ENCODE measurements around the gene RABGEF1. TPM values are rescaled to one million over a fixed set of nuclear protein-coding genes. Genes with fewer than 3 reads are reported as not detected.
"Not testable (repeated sequence)": the region's sequence is repeated elsewhere in the genome, so short reads cannot be mapped to it uniquely, and the experiment has no call there.

RABGEF1 gene
- total and polyA plus RNA-seq, 2 donors, result 22.9 to 30.1 TPM

DNA sequence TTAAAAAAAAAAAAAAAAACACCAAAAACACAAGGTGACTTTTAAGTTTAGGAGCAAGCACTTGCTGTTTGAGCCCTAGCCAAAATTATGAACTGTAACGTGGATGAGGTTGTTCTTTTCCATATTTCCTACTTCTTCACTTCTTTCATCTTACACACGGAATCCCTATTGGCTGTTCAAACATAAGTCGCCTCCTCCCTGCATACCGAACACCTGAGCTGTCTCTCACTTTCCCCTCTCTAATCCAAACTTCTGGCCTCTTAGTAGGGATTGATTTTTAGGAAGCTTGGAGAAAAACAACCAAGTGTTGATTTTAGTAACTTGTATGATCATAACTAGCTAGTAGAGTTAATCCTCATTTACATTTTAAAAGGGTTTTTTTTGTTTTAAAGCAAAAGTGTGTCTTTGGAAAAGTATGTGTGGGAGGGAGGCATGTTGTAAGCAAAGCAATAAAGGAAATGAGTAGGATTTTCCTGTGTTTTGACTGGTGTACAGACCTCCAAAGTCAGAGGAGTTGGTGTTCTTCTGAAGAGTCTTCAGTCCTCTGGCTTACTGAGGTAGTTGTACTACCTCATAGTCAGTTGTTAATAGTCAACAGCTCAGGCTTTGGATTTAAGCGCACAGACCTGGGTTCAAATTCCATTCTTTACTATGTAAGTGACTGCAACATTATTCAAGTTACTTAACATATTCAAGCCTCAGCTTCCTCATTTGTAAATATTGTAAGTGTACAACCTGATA is 39.3 kb downstream of the RABGEF1 start:
- no peak for DNase-seq (ENCODE audit: extremely low spot score)
- Histone ChIP-seq H3K36me3 (ENCODE audit: insufficient read depth) (peaks cover 5% of the 10 kb centered on the region), H3K27ac (ENCODE audit: low read depth) (no peak overlapping the region), H3K4me3 (ENCODE audit: low read depth, low read length) (no peak overlapping the region), H3K4me1 (ENCODE audit: insufficient read depth) (no peaks in the 10 kb centered on the region)
- 88% methylated on average over 5 of the region's 5 CpGs for WGBS

DNA sequence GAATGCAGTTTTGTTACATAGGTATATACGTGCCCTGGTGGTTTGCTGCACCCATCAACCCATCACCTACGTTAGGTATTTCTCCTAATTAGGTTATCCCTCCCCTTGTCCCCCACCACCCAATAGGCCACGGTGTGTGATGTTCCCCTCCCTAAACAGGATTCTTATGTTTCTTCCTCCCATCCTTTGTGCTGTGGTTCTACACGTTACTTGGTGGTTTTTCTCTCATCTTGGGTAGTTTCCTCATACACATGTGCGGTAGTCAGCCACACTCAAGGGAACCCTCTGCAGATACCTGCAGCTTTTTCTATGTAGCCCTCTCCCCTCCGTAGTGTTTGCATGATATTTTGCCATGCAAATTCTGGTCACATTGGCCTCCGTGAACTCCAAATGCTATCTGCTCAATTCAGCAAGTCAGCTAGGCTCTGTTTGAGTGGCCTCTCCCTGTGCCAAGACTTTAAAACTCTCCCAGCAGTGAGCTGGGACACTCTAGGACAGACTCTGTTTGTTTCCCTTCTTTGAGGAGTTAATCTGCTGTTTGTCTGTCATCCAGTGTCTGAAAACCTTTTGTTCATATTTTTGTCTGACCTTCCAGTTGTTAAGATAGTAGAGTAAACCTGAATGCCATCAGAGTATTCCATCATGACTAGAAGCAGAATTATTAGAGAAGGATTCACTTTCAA is 41.0 kb downstream of the RABGEF1 start:
- Histone ChIP-seq H3K27ac (ENCODE audit: low read depth) (no peak overlapping the region), H3K36me3 (ENCODE audit: insufficient read depth) (peaks cover 5% of the 10 kb centered on the region), H3K4me3 (ENCODE audit: low read depth, low read length) (no peak overlapping the region), H3K4me1 (ENCODE audit: insufficient read depth) (no peaks in the 10 kb centered on the region)
- no peak for DNase-seq (ENCODE audit: extremely low spot score)
- WGBS, result 88% methylated on average over 7 of the region's 7 CpGs

GRCh38 chr7:66782875-66783274 is 42.3 kb downstream of the RABGEF1 start:
- DNase-seq (ENCODE audit: extremely low spot score); H3K36me3 ChIP-seq (ENCODE audit: insufficient read depth); H3K4me3 ChIP-seq (ENCODE audit: low read depth, low read length); H3K27ac ChIP-seq (ENCODE audit: low read depth); H3K4me1 ChIP-seq (ENCODE audit: insufficient read depth): not testable (repeated sequence)
- 46% methylated on average over 3 of the region's 3 CpGs for WGBS

DNA sequence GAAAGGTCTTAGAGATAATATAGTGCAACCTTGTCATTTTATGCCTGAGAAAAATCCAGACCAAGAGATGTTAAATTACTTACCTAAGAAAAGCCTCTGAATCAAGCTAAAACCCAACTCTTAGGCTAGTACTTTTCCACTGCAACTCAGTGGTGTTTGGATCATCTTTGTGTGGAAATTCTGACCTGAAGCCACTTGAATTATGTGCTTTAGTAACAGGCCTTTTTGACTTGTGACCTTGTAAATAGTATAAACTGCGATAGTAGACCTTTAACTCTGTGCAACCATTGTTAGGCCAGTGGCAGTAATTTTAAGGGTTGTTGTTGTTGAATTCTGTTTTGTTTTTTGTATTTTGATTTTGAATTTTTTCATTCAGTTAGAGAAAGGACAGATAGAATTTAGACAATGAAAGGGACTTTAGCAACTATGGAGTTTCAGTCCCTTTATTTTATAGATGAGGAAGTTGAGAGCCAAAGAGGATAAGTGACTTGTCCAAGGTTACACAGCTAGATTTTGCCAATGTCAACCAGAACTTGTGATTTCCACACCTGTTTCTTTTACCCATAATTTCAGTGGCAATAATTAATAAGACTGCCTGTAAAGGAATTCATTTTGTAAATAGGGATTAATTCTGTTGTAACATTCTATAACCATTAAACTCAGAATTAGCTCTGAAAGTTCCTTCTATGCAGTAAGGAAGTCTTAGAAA is 43.5 kb downstream of the RABGEF1 start:
- not testable (repeated sequence) for H3K4me1 ChIP-seq (ENCODE audit: insufficient read depth); H3K4me3 ChIP-seq (ENCODE audit: low read depth, low read length); H3K36me3 ChIP-seq (ENCODE audit: insufficient read depth); H3K27ac ChIP-seq (ENCODE audit: low read depth); DNase-seq (ENCODE audit: extremely low spot score)
- WGBS, result 92% methylated on average over 1 of the region's 1 CpG

- WGBS, result 87% methylated on average over 6 of the region's 6 CpGs
- no peak for DNase-seq (ENCODE audit: extremely low spot score)
- Histone ChIP-seq H3K4me1 (ENCODE audit: insufficient read depth) (no peaks in the 10 kb centered on the region), H3K4me3 (ENCODE audit: low read depth, low read length) (no peak overlapping the region), H3K36me3 (ENCODE audit: insufficient read depth) (peaks cover 3% of the 10 kb centered on the region), H3K27ac (ENCODE audit: low read depth) (no peak overlapping the region)
These were observed 49.7 kb downstream of the RABGEF1 start for GRCh38 chr7:66790196-66790595.

GRCh38 chr7:66790725-66791124 is 50.2 kb downstream of the RABGEF1 start:
- WGBS, result 95% methylated on average over 3 of the region's 3 CpGs
- Histone ChIP-seq H3K4me1 (ENCODE audit: insufficient read depth) (no peaks in the 10 kb centered on the region), H3K27ac (ENCODE audit: low read depth) (no peak overlapping the region), H3K36me3 (ENCODE audit: insufficient read depth) (peaks cover 3% of the 10 kb centered on the region), H3K4me3 (ENCODE audit: low read depth, low read length) (no peak overlapping the region)
- no peak for DNase-seq (ENCODE audit: extremely low spot score)

DNA sequence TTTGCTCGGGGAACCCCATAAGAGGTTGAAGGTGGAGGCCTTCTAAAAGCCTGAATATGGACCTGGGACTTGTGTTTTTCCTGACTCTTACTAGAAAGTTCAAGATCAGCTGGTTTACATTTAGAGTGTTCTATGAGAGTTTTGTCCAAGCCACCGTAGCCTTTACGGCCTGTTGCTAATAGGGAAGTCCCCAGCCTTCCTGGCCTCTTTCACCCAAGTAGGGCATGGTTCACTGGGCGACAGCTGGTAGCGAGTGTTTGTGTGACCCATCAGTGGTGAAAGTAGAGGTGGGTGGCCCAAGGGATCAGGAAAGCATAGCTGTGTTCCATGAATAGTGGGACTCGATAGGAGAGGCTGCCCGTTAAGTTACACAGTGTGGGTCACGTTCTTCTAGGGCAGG is 60.1 kb downstream of the RABGEF1 start:
- no peak overlapping the region for H3K4me3 ChIP-seq (ENCODE audit: low read depth, low read length)
- H3K36me3 ChIP-seq (ENCODE audit: insufficient read depth), result peaks cover 3% of the 10 kb centered on the region
- 87% methylated on average over 8 of the region's 8 CpGs for WGBS
- H3K27ac ChIP-seq (ENCODE audit: low read depth), result no peak overlapping the region
- no peaks in the 10 kb centered on the region for H3K4me1 ChIP-seq (ENCODE audit: insufficient read depth)
- DNase-seq (ENCODE audit: extremely low spot score), result no peak

GRCh38 chr7:66804001-66804400 is 63.5 kb downstream of the RABGEF1 start:
- H3K36me3 ChIP-seq (ENCODE audit: insufficient read depth), result peaks cover 8% of the 10 kb centered on the region
- 63% methylated on average over 4 of the region's 4 CpGs for WGBS

DNA sequence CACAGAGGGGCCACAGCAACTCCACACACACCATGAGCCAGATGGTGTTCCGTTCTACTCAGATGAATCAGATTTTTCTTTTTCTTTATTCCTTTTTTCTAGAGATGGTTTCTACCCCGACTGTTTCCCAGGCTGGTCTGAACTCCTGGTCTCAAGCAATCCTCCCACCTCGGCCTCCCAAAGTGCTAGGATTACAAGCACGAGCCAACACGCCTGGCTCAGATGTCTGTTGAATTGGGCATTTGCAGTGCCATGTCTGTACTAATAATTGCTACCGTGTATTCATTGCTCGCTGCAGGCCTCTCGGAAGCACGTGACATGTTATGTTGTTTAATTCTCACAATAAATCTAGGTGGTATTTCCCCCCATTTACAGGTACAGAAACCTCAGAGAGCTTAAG is 67.2 kb downstream of the RABGEF1 start:
- no peaks in the 10 kb centered on the region for H3K4me1 ChIP-seq (ENCODE audit: insufficient read depth)
- no peak for DNase-seq (ENCODE audit: extremely low spot score)
- no peak overlapping the region for H3K4me3 ChIP-seq (ENCODE audit: low read depth, low read length)
- peaks cover 11% of the 10 kb centered on the region for H3K36me3 ChIP-seq (ENCODE audit: insufficient read depth)
- no peak overlapping the region for H3K27ac ChIP-seq (ENCODE audit: low read depth)
- 93% methylated on average over 9 of the region's 9 CpGs for WGBS

More at GRCh38 chr7:66804001-66804400, 63.5 kb downstream of the RABGEF1 start:
- Histone ChIP-seq H3K27ac (ENCODE audit: low read depth) (no peak overlapping the region), H3K4me1 (ENCODE audit: insufficient read depth) (no peaks in the 10 kb centered on the region), H3K4me3 (ENCODE audit: low read depth, low read length) (no peak overlapping the region)
- DNase-seq (ENCODE audit: extremely low spot score), result no peak

- peaks cover 10% of the 10 kb centered on the region for H3K36me3 ChIP-seq (ENCODE audit: insufficient read depth)
- H3K4me1 ChIP-seq (ENCODE audit: insufficient read depth), result no peaks in the 10 kb centered on the region
- DNase-seq (ENCODE audit: extremely low spot score), result no peak
- H3K4me3 ChIP-seq (ENCODE audit: low read depth, low read length), result no peak overlapping the region
- no peak overlapping the region for H3K27ac ChIP-seq (ENCODE audit: low read depth)
- WGBS, result 93% methylated on average over 5 of the region's 5 CpGs
These were observed 70.2 kb downstream of the RABGEF1 start for GRCh38 chr7:66810716-66811115.

GRCh38 chr7:66815186-66815875 is 74.8 kb downstream of the RABGEF1 start:
- 94% methylated on average over 15 of the region's 15 CpGs for WGBS
- not testable (repeated sequence) for H3K4me1 ChIP-seq (ENCODE audit: insufficient read depth); H3K4me3 ChIP-seq (ENCODE audit: low read depth, low read length); DNase-seq (ENCODE audit: extremely low spot score); H3K27ac ChIP-seq (ENCODE audit: low read depth); H3K36me3 ChIP-seq (ENCODE audit: insufficient read depth)

DNA sequence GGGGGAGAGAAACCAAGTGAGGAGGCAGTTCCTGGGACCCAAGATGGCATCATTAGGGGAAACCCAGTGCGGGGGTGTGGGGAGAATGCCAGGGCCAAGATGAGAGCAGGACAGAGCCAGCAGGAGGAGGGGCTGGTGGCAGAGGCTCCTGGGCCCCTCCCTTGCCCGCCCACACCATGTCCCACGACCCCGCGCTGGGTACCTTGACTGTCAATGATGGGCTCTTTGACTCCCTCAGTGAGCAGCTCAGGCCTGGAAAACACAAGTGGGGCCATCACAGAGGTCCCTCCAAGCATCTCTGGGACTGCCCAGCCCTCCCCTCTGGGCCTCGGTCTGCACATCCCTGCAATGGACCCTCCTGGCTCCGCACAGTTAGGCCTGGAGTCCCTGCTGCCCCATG is 75.4 kb downstream of the RABGEF1 start:
- Histone ChIP-seq H3K4me3 (ENCODE audit: low read depth, low read length) (no peak overlapping the region), H3K36me3 (ENCODE audit: insufficient read depth) (no peaks in the 10 kb centered on the region), H3K27ac (ENCODE audit: low read depth) (no peak overlapping the region), H3K4me1 (ENCODE audit: insufficient read depth) (no peaks in the 10 kb centered on the region)
- WGBS, result 90% methylated on average over 7 of the region's 7 CpGs
- DNase-seq (ENCODE audit: extremely low spot score), result no peak

GRCh38 chr7:66816658-66817057 is 76.1 kb downstream of the RABGEF1 start:
- DNase-seq (ENCODE audit: extremely low spot score); H3K4me3 ChIP-seq (ENCODE audit: low read depth, low read length); H3K36me3 ChIP-seq (ENCODE audit: insufficient read depth); H3K4me1 ChIP-seq (ENCODE audit: insufficient read depth); H3K27ac ChIP-seq (ENCODE audit: low read depth): not testable (repeated sequence)
- WGBS, result 84% methylated on average over 7 of the region's 7 CpGs
